ENCODE measurements around the gene TIMM44.

DNA sequence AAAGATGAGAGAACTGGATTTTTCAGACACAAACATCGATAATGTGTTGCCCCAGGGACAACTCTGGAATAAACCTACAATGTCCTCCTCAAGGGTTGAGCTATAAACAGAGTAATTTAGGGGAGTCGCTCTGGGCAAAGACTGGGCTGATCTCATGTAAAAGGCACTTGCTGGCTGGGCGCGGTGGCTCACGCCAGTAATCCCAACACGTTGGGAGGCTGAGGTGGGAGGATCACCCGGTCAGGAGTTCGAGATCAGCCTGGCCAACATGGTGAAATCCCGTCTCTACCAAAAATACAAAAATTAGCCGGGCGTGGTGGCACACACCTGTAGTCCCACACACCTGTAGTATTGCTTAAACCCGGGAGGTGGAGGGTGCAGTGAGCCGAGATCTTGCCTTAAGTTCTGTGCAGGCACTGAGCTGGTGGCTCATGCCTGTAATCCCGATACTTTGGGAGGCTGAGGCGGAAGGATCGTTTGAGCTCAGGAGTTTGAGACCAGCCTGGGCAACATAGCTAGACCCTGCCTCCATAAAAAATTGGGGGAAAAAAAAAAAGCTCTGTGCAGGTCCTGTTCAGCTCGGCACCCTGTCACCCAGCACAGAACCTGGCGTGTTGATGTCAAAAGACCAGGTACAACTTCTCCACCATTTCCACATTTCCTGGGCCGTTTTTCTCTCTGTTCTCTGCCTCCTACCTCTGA lies 1.4 kb downstream of the TIMM44 start:
- TF ChIP-seq, protein P1, sequence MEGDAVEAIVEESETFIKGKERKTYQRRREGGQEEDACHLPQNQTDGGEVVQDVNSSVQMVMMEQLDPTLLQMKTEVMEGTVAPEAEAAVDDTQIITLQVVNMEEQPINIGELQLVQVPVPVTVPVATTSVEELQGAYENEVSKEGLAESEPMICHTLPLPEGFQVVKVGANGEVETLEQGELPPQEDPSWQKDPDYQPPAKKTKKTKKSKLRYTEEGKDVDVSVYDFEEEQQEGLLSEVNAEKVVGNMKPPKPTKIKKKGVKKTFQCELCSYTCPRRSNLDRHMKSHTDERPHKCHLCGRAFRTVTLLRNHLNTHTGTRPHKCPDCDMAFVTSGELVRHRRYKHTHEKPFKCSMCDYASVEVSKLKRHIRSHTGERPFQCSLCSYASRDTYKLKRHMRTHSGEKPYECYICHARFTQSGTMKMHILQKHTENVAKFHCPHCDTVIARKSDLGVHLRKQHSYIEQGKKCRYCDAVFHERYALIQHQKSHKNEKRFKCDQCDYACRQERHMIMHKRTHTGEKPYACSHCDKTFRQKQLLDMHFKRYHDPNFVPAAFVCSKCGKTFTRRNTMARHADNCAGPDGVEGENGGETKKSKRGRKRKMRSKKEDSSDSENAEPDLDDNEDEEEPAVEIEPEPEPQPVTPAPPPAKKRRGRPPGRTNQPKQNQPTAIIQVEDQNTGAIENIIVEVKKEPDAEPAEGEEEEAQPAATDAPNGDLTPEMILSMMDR (conservative IDR thresholded peaks at IDR 0.05) = no peak
- TF ChIP-seq EZH2 (IDR thresholded peaks at IDR 0.05; ENCODE audit: low read depth) = no peak
